NT2/D1 (cell line): ENCODE data around the gene ALDH4A1.
"Not testable (repeated sequence)": the region's sequence is repeated elsewhere in the genome, so short reads cannot be mapped to it uniquely, and the experiment has no call there.

Source experiments
- DNase-seq: peaks from one replicate; pipeline ENCODE4 v3.0.0-alpha.2; 2011; ENCODE audit warnings: low read depth, low spot score
- H3K27me3 ChIP-seq: 2 replicates; pipeline ENCODE4 v1.6.0; 2011; ENCODE audit warnings: mild to moderate bottlenecking; ENCODE audit not compliant: insufficient read length, insufficient read depth
- H3K36me3 ChIP-seq: 2 replicates; pipeline ENCODE4 v1.6.1; 2011; ENCODE audit warnings: mild to moderate bottlenecking, low read length, mixed read lengths; ENCODE audit not compliant: insufficient read depth, insufficient read length
- H3K4me1 ChIP-seq: 2 replicates; pipeline ENCODE4 v1.5.1; 2011; ENCODE audit not compliant: insufficient read depth, insufficient read length
- H3K4me3 ChIP-seq: 2 replicates; pipeline ENCODE4 v1.5.1; 2011; ENCODE audit warnings: low read depth; ENCODE audit not compliant: insufficient read length
- H3K9ac ChIP-seq: 2 replicates; pipeline ENCODE4 v1.6.0; 2011; ENCODE audit warnings: low read depth; ENCODE audit not compliant: insufficient read length
- H3K9me3 ChIP-seq: 2 replicates; pipeline ENCODE4 v1.5.1; 2011; ENCODE audit warnings: mild to moderate bottlenecking, low read length; ENCODE audit not compliant: insufficient read depth
- SUZ12 ChIP-seq: IDR thresholded peaks from 2 replicates; pipeline ENCODE4 v1.6.1; 2011; ENCODE audit not compliant: insufficient read length, insufficient read depth; ENCODE audit errors: extremely low read depth
- YY1 ChIP-seq: IDR thresholded peaks from 2 replicates; pipeline ENCODE4 v1.6.1; 2011; ENCODE audit not compliant: insufficient read length, insufficient read depth
- ZNF274 ChIP-seq: IDR thresholded peaks from 2 replicates; pipeline ENCODE4 v1.6.1; 2011; ENCODE audit warnings: mild to moderate bottlenecking, low read depth, low read length

The ALDH4A1 gene

GRCh38 chr1:18901147-18901951 is 1.0 kb downstream of the ALDH4A1 start:
- peaks cover 1% of the 10 kb centered on the region for H3K4me1 ChIP-seq
- DNase-seq = no peak
- H3K9ac ChIP-seq = peak overlapping the region; percentile 16
- TF ChIP-seq YY1 = no peak
- no peaks in the 10 kb centered on the region for H3K27me3 ChIP-seq
- peak overlapping the region; percentile 82 for H3K4me3 ChIP-seq
- no peaks in the 10 kb centered on the region for H3K9me3 ChIP-seq
- peaks cover 39% of the 10 kb centered on the region for H3K36me3 ChIP-seq

- H3K27me3 ChIP-seq = no peaks in the 10 kb centered on the region
- peaks cover 34% of the 10 kb centered on the region for H3K36me3 ChIP-seq
- no peak for DNase-seq
- H3K4me3 ChIP-seq = no peak overlapping the region
- no peak for TF ChIP-seq ZNF274
- TF ChIP-seq SUZ12 = no peak
- TF ChIP-seq YY1 = no peak
- no peak overlapping the region for H3K9ac ChIP-seq
- H3K9me3 ChIP-seq = no peaks in the 10 kb centered on the region
- peaks cover 1% of the 10 kb centered on the region for H3K4me1 ChIP-seq
Measured at GRCh38 chr1:18900303-18900841, 2.0 kb downstream of the ALDH4A1 start.

GRCh38 chr1:18899363-18900049 is 2.8 kb downstream of the ALDH4A1 start:
- Histone ChIP-seq H3K4me1 (peaks cover 1% of the 10 kb centered on the region), H3K9me3 (no peaks in the 10 kb centered on the region), H3K4me3 (no peak overlapping the region), H3K36me3 (peaks cover 36% of the 10 kb centered on the region), H3K27me3 (no peaks in the 10 kb centered on the region), H3K9ac (no peak overlapping the region)
- TF ChIP-seq ZNF274 (no peak), YY1 (no peak), SUZ12 (no peak)
- DNase-seq = no peak

- Histone ChIP-seq H3K9me3 (no peaks in the 10 kb centered on the region), H3K4me3 (no peak overlapping the region), H3K36me3 (peaks cover 36% of the 10 kb centered on the region), H3K9ac (no peak overlapping the region), H3K4me1 (peaks cover 1% of the 10 kb centered on the region), H3K27me3 (no peaks in the 10 kb centered on the region)
- TF ChIP-seq SUZ12 (no peak), YY1 (no peak), ZNF274 (no peak)
- DNase-seq = no peak
Measured at GRCh38 chr1:18898567-18898966, 3.8 kb downstream of the ALDH4A1 start.

GRCh38 chr1:18895317-18895716 is 7.0 kb downstream of the ALDH4A1 start:
- H3K36me3 ChIP-seq = peaks cover 34% of the 10 kb centered on the region
- DNase-seq = no peak
- H3K4me1 ChIP-seq = peaks cover 5% of the 10 kb centered on the region
- no peaks in the 10 kb centered on the region for H3K9me3 ChIP-seq
- TF ChIP-seq ZNF274 (no peak), YY1 (no peak), SUZ12 (no peak)
- no peak overlapping the region for H3K9ac ChIP-seq
- no peaks in the 10 kb centered on the region for H3K27me3 ChIP-seq
- H3K4me3 ChIP-seq = no peak overlapping the region

- Histone ChIP-seq H3K4me3 (no peak overlapping the region), H3K27me3 (no peaks in the 10 kb centered on the region), H3K9me3 (no peaks in the 10 kb centered on the region), H3K36me3 (peaks cover 25% of the 10 kb centered on the region), H3K9ac (no peak overlapping the region), H3K4me1 (peaks cover 5% of the 10 kb centered on the region)
- DNase-seq = no peak
- no peak for TF ChIP-seq SUZ12
- no peak for TF ChIP-seq ZNF274
- TF ChIP-seq YY1 = no peak
Measured at GRCh38 chr1:18893120-18893519, 9.2 kb downstream of the ALDH4A1 start.

- not testable (repeated sequence) for H3K4me3 ChIP-seq, H3K27me3 ChIP-seq, H3K4me1 ChIP-seq, H3K9ac ChIP-seq, DNase-seq, H3K9me3 ChIP-seq
- peaks cover 22% of the 10 kb centered on the region for H3K36me3 ChIP-seq
Measured at GRCh38 chr1:18891858-18892257, 10.5 kb downstream of the ALDH4A1 start.
